WTC11 (cell line): Measurements from ENCODE around the gene TNFAIP8L3. TPM values are rescaled to one million over a fixed set of nuclear protein-coding genes. Genes with fewer than 3 reads are reported as not detected.
"Not testable (repeated sequence)": the region's sequence is repeated elsewhere in the genome, so short reads cannot be mapped to it uniquely, and the experiment has no call there.

Source experiments
- ATAC-seq: fragments of 200-7000 bp; cut with Tn5 transposase; 2 replicates; pipeline ENCODE4 v1.10.0; 2021; ENCODE audit warnings: mild to moderate bottlenecking, moderate library complexity
- CTCF ChIA-PET: fragments of 300-600 bp; sonication (Branson Sonifier 250); formaldehyde crosslinking; loops from one replicate; lab custom pipeline; 2021; ENCODE audit warnings: antibody characterized with exemption; lab: Charles Lee
- POLR2A ChIA-PET: fragments of 350-600 bp; sonication (Branson Sonifier 250); formaldehyde crosslinking; loops from one replicate; lab custom pipeline; 2021; ENCODE audit warnings: antibody characterized with exemption; lab: Charles Lee
- DNase-seq: peaks from one replicate; pipeline ENCODE4 v3.0.0; 2021; ENCODE audit warnings: low spot score
- H3K27ac Mint-ChIP-seq: 2 replicates; pipeline ENCODE4 v1.8.0; 2021; ENCODE audit warnings: mixed read lengths
- H3K27me3 Mint-ChIP-seq: 2 replicates; pipeline ENCODE4 v1.8.0; 2021; ENCODE audit warnings: low read depth, mild to moderate bottlenecking, moderate library complexity, mixed read lengths
- H3K36me3 Mint-ChIP-seq: 2 replicates; pipeline ENCODE4 v1.8.0; 2021; ENCODE audit warnings: mixed read lengths
- H3K4me1 Mint-ChIP-seq: 2 replicates; pipeline ENCODE4 v1.8.0; 2022; ENCODE audit warnings: mixed read lengths
- H3K4me3 Mint-ChIP-seq: 2 replicates; pipeline ENCODE4 v1.8.0; 2021; ENCODE audit warnings: mild to moderate bottlenecking, moderate library complexity, mixed read lengths
- H3K9me3 Mint-ChIP-seq: 2 replicates; pipeline ENCODE4 v1.8.0; 2021; ENCODE audit warnings: mixed read lengths
- ATF1 ChIP-seq: sonication (generic); formaldehyde crosslinking; IDR thresholded peaks from 2 replicates; pipeline ENCODE4 v1.8.1; 2023; ENCODE audit warnings: mild to moderate bottlenecking, moderate library complexity, missing genetic modification reagents
- CBFB ChIP-seq: sonication (generic); formaldehyde crosslinking; IDR thresholded peaks from 2 replicates; pipeline ENCODE4 v1.8.1; 2022; ENCODE audit warnings: mild to moderate bottlenecking, low read depth, missing genetic modification reagents
- CREM ChIP-seq: sonication (generic); formaldehyde crosslinking; IDR thresholded peaks from 2 replicates; pipeline ENCODE4 v1.8.1; 2022; ENCODE audit warnings: mild to moderate bottlenecking, missing genetic modification reagents, moderate library complexity
- EMX1 ChIP-seq: fragments of 250-450 bp; sonication (Bioruptor Pico); IDR thresholded peaks from 2 replicates; pipeline ENCODE4 v1.8.0; 2021; ENCODE audit warnings: mild to moderate bottlenecking
- ESRRA ChIP-seq: sonication (generic); formaldehyde crosslinking; IDR thresholded peaks from 2 replicates; pipeline ENCODE4 v1.8.1; 2022; ENCODE audit warnings: mild to moderate bottlenecking, missing genetic modification reagents, borderline replicate concordance
- FOXK1 ChIP-seq: sonication (generic); formaldehyde crosslinking; IDR thresholded peaks from 2 replicates; pipeline ENCODE4 v1.8.0; 2022; ENCODE audit warnings: mild to moderate bottlenecking, moderate library complexity, missing genetic modification reagents
- JUN ChIP-seq: sonication (generic); formaldehyde crosslinking; IDR thresholded peaks from 2 replicates; pipeline ENCODE4 v1.8.0; 2023; ENCODE audit warnings: mild to moderate bottlenecking, missing genetic modification reagents
- NFYB ChIP-seq: sonication (generic); formaldehyde crosslinking; conservative IDR thresholded peaks from 2 replicates; pipeline ENCODE4 v1.8.0; 2022; ENCODE audit warnings: low read depth, missing genetic modification reagents
- NR3C1 ChIP-seq: sonication (generic); formaldehyde crosslinking; conservative IDR thresholded peaks from 2 replicates; pipeline ENCODE4 v1.8.1; 2023; ENCODE audit warnings: low read depth, mild to moderate bottlenecking, missing genetic modification reagents
- RORB ChIP-seq: fragments of 250-450 bp; sonication (Bioruptor Pico); IDR thresholded peaks from 2 replicates; pipeline ENCODE4 v1.9.0; 2021; ENCODE audit warnings: mild to moderate bottlenecking
- TEAD1 ChIP-seq: sonication (generic); formaldehyde crosslinking; IDR thresholded peaks from 2 replicates; pipeline ENCODE4 v1.8.0; 2022; ENCODE audit warnings: mild to moderate bottlenecking, missing genetic modification reagents
- TEAD4 ChIP-seq: sonication (generic); formaldehyde crosslinking; IDR thresholded peaks from 2 replicates; pipeline ENCODE4 v1.8.0; 2022; ENCODE audit warnings: mild to moderate bottlenecking, missing genetic modification reagents
- TP53 ChIP-seq: sonication (generic); formaldehyde crosslinking; IDR thresholded peaks from 2 replicates; pipeline ENCODE4 v1.8.1; 2023; ENCODE audit warnings: mild to moderate bottlenecking, missing genetic modification reagents
- ZBTB21 ChIP-seq: sonication (generic); formaldehyde crosslinking; IDR thresholded peaks from 2 replicates; pipeline ENCODE4 v1.8.1; 2023; ENCODE audit warnings: mild to moderate bottlenecking, missing genetic modification reagents, borderline replicate concordance
- ZNF232 ChIP-seq: sonication (generic); formaldehyde crosslinking; IDR thresholded peaks from 2 replicates; pipeline ENCODE4 v1.8.0; 2022; ENCODE audit warnings: mild to moderate bottlenecking, missing genetic modification reagents
- ZNF416 ChIP-seq: fragments of 250-450 bp; sonication (Bioruptor Pico); IDR thresholded peaks from 2 replicates; pipeline ENCODE4 v1.9.0; 2021; ENCODE audit warnings: mild to moderate bottlenecking, inconsistent platforms
- total RNA-seq: library from RNA; stranded (reverse); gene quantifications from 3 replicates; pipeline ENCODE4 v1.2.3, GENCODE V29; 2021
- TF ChIP-seq, protein P1 (sequence below): sonication (generic); formaldehyde crosslinking; IDR thresholded peaks from 2 replicates; pipeline ENCODE4 v1.8.1; 2022; ENCODE audit warnings: mild to moderate bottlenecking, missing genetic modification reagents, moderate library complexity, borderline replicate concordance
- TF ChIP-seq, protein P2 (sequence below): sonication (generic); formaldehyde crosslinking; IDR thresholded peaks from 2 replicates; pipeline ENCODE4 v1.8.0; 2022; ENCODE audit warnings: mild to moderate bottlenecking, missing genetic modification reagents
- TF ChIP-seq, protein P3 (sequence below): sonication (generic); formaldehyde crosslinking; IDR thresholded peaks from 2 replicates; pipeline ENCODE4 v1.8.0; 2022; ENCODE audit warnings: mild to moderate bottlenecking, missing genetic modification reagents
- TF ChIP-seq, protein P4 (sequence below): sonication (generic); formaldehyde crosslinking; IDR thresholded peaks from 2 replicates; pipeline ENCODE4 v1.8.0; 2022; ENCODE audit warnings: mild to moderate bottlenecking, missing genetic modification reagents
- TF ChIP-seq, protein P5 (sequence below): sonication (generic); formaldehyde crosslinking; IDR thresholded peaks from 2 replicates; pipeline ENCODE4 v1.8.1; 2023; ENCODE audit warnings: mild to moderate bottlenecking, missing genetic modification reagents, moderate library complexity
- TF ChIP-seq, protein P6 (sequence below): fragments of 250-450 bp; sonication (Bioruptor Pico); IDR thresholded peaks from 2 replicates; pipeline ENCODE4 v1.8.0; 2021; ENCODE audit warnings: mild to moderate bottlenecking

TNFAIP8L3 gene
- total RNA-seq, 1 experiment from 2014 or later = 0.39 TPM

DNA sequence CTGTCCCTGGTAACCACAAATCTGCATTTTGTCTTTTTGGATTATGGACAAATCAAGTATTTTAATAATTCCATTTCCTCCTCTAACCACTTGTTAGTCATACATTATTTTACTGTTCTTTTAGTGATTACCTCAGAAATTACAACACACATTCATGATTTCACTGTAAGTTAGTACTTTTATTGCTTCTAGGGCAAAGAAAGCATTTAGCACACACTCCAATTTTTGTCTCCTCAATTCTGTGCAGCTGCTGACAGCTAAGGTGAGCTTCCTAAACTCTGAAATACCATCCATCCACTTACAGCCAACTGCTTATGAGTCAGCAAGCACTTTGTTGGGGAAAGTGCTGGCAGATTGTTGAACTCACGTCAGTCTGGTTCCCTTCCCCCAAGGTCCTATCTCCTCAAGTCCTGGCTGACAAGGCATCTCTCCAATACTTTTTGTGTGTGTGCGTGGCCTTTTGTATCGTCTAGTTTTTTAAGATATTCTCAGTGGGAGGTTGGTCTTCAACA lies 49.4 kb upstream of the TNFAIP8L3 start (continued):
- TF ChIP-seq CREM (CRISPR knock-in tag) = no peak

DNA sequence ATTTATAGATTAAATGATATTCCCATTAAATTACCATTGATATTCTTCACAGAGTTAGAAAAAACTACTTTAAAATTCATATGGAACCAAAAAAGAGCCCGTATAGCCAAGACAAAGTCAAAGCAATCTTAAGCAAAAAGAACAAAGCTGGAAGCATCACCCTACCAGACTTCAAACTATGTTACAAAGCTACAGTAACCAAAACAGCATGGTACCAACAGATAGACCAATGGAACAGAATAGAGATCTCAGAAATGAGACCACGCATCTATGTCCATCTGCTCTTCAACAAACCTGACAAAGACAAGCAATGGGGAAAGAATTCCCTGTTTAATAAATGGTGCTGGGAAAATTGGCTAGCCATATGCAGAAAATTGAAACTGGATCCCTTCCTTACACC lies 45.6 kb upstream of the TNFAIP8L3 start:
- H3K9me3 Mint-ChIP-seq = peaks cover 11% of the 10 kb centered on the region
- ATAC-seq, H3K36me3 Mint-ChIP-seq, H3K27me3 Mint-ChIP-seq, H3K4me3 Mint-ChIP-seq, H3K4me1 Mint-ChIP-seq, POLR2A ChIA-PET, DNase-seq, H3K27ac Mint-ChIP-seq: not testable (repeated sequence)
- CTCF ChIA-PET = interaction anchor here (1.8 kb wide), 1 partner anchor 23 kb away, joined by 5 read pairs; no protein-coding TSS in a partner anchor

DNA sequence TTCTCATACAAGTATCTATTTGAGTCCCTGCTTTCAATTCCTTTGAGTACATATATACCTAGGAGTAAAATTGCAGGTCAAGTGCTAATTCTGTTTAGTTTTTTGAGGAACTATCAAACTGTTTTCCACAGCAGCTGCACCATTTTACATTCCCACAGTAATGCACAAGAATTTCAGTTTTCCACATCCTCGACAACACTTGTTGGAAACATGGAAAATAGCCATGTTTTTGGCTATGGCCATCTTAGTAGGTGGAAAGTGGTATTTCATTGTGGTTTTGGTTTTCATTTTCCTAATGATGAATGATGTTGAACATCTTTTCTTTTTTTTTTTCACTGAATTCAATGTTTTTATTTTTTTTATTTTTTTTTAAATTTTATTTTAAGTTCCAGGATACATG lies 44.4 kb upstream of the TNFAIP8L3 start:
- Mint-ChIP-seq H3K4me3 (no peak overlapping the region), H3K9me3 (peaks cover 11% of the 10 kb centered on the region)

DNA sequence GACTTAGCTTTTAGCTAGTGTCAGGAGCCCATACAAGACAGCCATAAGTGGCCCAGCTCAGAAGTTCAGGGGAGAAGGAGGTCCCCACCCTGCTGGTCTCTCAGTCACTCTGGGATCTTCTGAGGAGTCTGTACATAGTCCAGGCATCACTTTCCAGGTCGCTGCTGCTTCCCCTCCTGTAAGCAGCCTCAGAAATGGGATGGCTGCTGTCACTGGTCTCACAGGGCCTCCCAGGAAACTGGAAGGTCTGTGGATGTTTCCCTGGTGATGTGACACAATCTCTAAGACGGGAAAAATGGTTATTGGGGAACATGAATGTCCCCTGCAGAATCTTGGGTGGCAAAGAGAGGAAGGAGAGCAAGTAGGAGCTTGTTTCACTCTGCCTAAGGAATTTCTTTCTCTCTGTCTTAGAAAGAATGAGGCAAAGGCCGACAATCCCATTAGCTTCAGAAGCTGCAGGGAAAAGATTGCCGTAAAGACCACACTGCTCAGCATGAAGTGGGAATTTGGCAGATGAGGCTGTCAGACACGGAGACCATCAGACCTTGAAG lies 43.2 kb upstream of the TNFAIP8L3 start:
- ATAC-seq = no peak
- Mint-ChIP-seq H3K36me3 (no peaks in the 10 kb centered on the region), H3K9me3 (peaks cover 11% of the 10 kb centered on the region), H3K27ac (no peak overlapping the region)
- CTCF ChIA-PET = no interaction called here
- DNase-seq = no peak
- POLR2A ChIA-PET = no interaction called here
- TF ChIP-seq ZNF416 (CRISPR knock-in tag) (no peak), RORB (no peak), EMX1 (CRISPR knock-in tag) (no peak), CBFB (CRISPR knock-in tag) (no peak), NFYB (CRISPR knock-in tag) (no peak)
- TF ChIP-seq, protein P1, sequence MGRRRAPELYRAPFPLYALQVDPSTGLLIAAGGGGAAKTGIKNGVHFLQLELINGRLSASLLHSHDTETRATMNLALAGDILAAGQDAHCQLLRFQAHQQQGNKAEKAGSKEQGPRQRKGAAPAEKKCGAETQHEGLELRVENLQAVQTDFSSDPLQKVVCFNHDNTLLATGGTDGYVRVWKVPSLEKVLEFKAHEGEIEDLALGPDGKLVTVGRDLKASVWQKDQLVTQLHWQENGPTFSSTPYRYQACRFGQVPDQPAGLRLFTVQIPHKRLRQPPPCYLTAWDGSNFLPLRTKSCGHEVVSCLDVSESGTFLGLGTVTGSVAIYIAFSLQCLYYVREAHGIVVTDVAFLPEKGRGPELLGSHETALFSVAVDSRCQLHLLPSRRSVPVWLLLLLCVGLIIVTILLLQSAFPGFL (CRISPR knock-in tag) = no peak
- TF ChIP-seq, protein P2, sequence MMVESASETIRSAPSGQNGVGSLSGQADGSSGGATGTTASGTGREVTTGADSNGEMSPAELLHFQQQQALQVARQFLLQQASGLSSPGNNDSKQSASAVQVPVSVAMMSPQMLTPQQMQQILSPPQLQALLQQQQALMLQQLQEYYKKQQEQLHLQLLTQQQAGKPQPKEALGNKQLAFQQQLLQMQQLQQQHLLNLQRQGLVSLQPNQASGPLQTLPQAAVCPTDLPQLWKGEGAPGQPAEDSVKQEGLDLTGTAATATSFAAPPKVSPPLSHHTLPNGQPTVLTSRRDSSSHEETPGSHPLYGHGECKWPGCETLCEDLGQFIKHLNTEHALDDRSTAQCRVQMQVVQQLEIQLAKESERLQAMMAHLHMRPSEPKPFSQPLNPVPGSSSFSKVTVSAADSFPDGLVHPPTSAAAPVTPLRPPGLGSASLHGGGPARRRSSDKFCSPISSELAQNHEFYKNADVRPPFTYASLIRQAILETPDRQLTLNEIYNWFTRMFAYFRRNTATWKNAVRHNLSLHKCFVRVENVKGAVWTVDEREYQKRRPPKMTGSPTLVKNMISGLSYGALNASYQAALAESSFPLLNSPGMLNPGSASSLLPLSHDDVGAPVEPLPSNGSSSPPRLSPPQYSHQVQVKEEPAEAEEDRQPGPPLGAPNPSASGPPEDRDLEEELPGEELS (CRISPR knock-in tag) = no peak
- TF ChIP-seq, protein P3, sequence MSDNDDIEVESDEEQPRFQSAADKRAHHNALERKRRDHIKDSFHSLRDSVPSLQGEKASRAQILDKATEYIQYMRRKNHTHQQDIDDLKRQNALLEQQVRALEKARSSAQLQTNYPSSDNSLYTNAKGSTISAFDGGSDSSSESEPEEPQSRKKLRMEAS (CRISPR knock-in tag) = no peak
- TF ChIP-seq, all 79 proteins: peak for 0
- no peak overlapping the region for H3K4me3 Mint-ChIP-seq
- H3K4me1 Mint-ChIP-seq = no peaks in the 10 kb centered on the region
- no peaks in the 10 kb centered on the region for H3K27me3 Mint-ChIP-seq

More for the DNA sequence above, 44.4 kb upstream of the TNFAIP8L3 start:
- POLR2A ChIA-PET = no interaction called here
- CTCF ChIA-PET = no interaction called here
- ATAC-seq (no peak), DNase-seq (no peak)
- H3K36me3 Mint-ChIP-seq = no peaks in the 10 kb centered on the region
- no peak overlapping the region for H3K27ac Mint-ChIP-seq
- no peaks in the 10 kb centered on the region for H3K27me3 Mint-ChIP-seq
- H3K4me1 Mint-ChIP-seq = 0 out of 2 replicates have a peak, but pooled peaks cover 3% of the 10 kb centered on the region
- TF ChIP-seq FOXK1 (CRISPR knock-in tag) = no peak
- TF ChIP-seq ZNF232 (CRISPR knock-in tag) = no peak
- no peak for TF ChIP-seq TEAD4 (CRISPR knock-in tag)
- TF ChIP-seq, protein P4, sequence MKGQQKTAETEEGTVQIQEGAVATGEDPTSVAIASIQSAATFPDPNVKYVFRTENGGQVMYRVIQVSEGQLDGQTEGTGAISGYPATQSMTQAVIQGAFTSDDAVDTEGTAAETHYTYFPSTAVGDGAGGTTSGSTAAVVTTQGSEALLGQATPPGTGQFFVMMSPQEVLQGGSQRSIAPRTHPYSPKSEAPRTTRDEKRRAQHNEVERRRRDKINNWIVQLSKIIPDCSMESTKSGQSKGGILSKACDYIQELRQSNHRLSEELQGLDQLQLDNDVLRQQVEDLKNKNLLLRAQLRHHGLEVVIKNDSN = no peak
- no peak for TF ChIP-seq TEAD1 (CRISPR knock-in tag)

DNA sequence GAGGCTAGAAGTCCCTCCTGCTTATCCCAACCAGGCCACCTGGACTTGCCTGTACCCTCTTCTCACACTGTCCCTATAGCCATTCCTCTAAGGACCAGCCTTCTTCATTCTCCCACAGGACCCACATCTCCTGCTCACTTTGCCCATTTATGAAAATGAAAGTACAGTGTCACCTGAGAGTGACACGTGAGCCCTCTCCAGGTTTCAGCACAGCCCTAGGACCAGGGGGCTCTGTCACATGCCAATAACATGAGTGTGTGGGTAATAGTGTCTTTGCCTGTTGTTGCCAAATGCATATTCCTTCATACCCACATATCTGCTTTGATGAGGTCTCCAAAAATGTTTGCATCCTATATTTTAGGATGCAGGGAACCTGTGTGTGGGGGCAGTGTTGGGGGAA lies 42.3 kb upstream of the TNFAIP8L3 start:
- ATAC-seq = no peak
- ChIA-PET POLR2A (no interaction called here), CTCF (interaction anchor here (0.9 to 1.5 kb wide), 2 partner anchors 26 to 55 kb away, joined by 4 to 6 read pairs; no protein-coding TSS in a partner anchor)
- DNase-seq = no peak
- no peaks in the 10 kb centered on the region for H3K27me3 Mint-ChIP-seq
- H3K36me3 Mint-ChIP-seq = no peaks in the 10 kb centered on the region
- 0 out of 2 replicates have a peak, but pooled peaks cover 2% of the 10 kb centered on the region for H3K4me1 Mint-ChIP-seq
- H3K27ac Mint-ChIP-seq = no peak overlapping the region
- peaks cover 11% of the 10 kb centered on the region for H3K9me3 Mint-ChIP-seq
- H3K4me3 Mint-ChIP-seq = no peak overlapping the region
- TF ChIP-seq, protein P5, sequence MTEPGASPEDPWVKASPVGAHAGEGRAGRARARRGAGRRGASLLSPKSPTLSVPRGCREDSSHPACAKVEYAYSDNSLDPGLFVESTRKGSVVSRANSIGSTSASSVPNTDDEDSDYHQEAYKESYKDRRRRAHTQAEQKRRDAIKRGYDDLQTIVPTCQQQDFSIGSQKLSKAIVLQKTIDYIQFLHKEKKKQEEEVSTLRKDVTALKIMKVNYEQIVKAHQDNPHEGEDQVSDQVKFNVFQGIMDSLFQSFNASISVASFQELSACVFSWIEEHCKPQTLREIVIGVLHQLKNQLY = no peak
- TF ChIP-seq ESRRA (CRISPR knock-in tag) = no peak
- TF ChIP-seq ZBTB21 (CRISPR knock-in tag) = no peak
- TF ChIP-seq, protein P6, sequence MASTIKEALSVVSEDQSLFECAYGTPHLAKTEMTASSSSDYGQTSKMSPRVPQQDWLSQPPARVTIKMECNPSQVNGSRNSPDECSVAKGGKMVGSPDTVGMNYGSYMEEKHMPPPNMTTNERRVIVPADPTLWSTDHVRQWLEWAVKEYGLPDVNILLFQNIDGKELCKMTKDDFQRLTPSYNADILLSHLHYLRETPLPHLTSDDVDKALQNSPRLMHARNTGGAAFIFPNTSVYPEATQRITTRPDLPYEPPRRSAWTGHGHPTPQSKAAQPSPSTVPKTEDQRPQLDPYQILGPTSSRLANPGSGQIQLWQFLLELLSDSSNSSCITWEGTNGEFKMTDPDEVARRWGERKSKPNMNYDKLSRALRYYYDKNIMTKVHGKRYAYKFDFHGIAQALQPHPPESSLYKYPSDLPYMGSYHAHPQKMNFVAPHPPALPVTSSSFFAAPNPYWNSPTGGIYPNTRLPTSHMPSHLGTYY = no peak
- no peak for TF ChIP-seq TP53
- TF ChIP-seq NR3C1 (CRISPR knock-in tag) = no peak
- TF ChIP-seq JUN (CRISPR knock-in tag) = no peak
- TF ChIP-seq ATF1 (CRISPR knock-in tag) = no peak
